GM19099 (cell line): ENCODE results near the gene C14orf132.

Experiments used
- POLR2A ChIP-seq: IDR thresholded peaks from 3 replicates; pipeline ENCODE4 v1.6.1; 2011; ENCODE audit warnings: low read depth; ENCODE audit not compliant: insufficient read length; ENCODE audit errors: extremely low read depth

Gene C14orf132

DNA sequence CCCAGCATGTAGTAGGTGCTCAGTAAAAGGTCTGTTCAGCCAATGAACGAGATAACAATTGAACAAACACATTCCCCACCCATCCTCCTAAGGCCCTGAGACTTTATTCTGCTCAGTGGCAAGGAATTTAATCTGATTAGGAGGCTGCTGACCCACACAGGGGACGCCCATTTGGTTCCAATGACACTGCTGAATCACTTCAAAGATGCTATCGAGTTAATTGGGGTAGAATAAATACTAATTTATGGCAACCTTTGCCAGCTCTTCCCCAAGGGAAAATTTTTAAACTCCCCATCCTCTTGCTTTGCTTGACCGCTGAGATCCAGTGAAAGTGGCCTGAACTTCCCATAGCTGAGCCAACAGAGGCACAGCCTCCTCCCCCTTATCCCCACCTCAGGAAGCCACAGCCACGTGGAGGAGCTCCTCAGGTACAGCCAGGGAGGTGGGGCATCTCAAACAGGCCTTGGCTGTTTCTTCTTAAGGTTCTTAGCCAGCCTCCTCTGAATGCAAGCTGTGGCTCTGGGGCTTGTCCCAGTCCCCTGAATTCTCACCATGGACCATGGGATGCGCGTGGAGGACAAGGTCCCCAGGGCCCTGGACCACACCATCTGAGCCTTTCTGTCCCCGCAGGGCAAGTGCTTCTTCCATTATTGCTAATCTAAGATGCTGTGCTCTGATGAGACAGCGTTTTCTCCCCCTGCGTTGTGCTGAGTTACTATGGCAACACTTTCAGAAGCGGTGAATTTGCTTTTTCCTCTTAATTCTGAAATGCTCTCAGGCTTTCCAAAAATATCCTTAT is 26.7 kb downstream of the C14orf132 start:
- TF ChIP-seq POLR2A = no peak

- TF ChIP-seq POLR2A = no peak
Observed at GRCh38 chr14:96066976-96067375, 27.8 kb downstream of the C14orf132 start.

DNA sequence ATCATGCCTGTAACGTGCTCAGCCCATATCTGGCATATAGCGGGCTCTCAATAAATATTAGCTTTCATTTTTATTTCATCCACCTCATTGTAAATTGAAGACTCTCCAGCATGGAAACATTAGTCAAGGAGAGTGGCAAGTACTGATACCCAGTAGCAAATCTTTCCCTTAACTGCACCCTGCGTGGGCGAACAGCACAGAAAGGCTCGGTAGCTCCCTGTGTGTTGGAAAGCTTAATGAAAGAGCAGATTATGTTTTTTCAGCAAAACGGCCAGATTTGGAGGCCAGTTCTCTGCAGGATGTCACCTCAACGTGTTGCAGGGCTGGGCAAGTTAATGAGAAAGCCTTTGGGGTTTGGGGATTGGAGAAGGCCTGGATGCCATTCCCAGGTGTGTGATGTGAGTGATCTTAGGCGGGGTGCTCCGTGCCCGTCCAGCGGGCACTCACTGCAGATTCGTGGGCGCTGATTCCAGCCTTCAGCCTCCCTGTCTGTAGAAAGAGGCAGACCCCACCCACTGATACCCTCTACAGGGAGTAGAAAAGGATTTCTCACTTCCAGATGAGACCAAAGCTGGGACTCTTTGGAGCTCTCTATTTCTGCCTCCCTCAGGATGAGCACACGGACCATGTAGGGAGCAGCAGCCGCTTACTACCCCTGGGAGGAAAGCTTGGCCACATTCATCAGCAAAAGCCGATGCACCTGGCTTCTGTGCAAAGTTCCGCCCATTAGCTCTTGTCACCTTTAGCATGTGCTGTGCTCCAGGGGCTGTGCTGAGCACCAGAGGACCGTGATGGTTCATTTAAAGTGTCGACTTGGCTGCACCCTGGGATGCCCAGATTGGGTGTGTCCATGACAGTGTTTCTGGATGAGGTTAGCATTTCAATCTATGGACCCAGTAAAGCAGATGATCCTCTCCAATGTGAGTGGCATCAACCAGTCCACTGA is 29.1 kb downstream of the C14orf132 start:
- no peak for TF ChIP-seq POLR2A

GRCh38 chr14:96069421-96069820 is 30.3 kb downstream of the C14orf132 start:
- TF ChIP-seq POLR2A = no peak

DNA sequence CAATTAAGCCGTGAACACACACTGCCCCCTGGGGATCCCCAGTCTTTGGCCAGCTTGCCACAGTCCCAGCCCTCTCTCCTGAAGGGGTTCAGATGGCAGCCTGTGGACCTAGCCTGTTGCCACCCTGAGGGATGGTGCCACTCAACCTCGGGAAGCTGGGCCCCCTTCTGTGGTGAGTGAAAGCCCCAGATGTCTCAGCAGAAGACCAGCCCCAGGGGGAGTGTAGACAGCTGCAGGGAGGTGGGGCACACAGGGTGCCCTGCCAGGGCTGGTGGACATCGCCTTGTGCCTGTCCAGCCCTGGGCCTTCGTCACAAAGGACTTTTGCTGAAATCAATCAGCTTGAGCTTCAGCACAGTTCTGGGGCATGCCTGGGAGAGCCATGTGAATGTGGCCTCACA is 32.4 kb downstream of the C14orf132 start:
- no peak for TF ChIP-seq POLR2A

DNA sequence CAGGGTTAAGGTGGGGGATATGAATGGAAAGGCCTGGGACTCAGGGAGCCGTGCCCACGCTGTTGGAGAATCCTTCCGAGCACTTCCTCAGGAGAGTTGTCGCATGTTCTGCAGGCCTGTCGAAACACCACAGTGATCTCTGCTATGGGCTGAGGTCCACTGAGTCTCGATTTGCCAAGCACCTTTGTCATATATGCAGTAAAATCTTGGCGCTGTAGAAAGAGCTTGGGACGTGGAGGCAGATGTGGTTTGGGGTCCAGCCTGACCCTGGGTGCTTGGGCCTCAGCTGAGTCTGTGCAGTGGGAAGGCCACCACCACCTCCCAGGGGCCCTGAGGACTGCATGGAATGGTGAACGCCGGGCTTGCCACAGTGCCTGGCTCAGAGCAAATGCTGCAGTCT is 32.9 kb downstream of the C14orf132 start:
- TF ChIP-seq POLR2A = no peak

- TF ChIP-seq POLR2A = no peak
Observed at GRCh38 chr14:96072746-96073145, 33.6 kb downstream of the C14orf132 start.

- no peak for TF ChIP-seq POLR2A
Observed at GRCh38 chr14:96077983-96078624, 38.9 kb downstream of the C14orf132 start.

DNA sequence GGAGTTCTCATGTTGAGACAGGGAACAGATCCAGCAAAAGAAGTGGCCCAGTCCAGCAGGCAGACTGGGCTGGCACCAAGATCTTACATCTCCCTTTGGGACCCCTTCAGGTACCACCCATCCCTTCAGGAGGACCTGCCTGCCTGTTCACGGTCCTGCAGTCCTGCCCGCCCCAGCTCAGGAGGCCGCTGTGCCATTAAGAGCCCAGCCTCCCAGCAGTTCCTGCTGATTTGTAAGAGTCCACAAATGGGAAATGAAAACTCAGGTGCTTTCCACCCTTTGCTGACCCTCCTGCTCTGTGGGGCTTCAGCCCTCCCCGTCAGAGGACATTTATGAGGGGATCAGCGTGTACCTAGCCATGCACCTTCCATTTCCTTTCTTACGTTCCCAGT is 39.5 kb downstream of the C14orf132 start:
- TF ChIP-seq POLR2A = no peak

DNA sequence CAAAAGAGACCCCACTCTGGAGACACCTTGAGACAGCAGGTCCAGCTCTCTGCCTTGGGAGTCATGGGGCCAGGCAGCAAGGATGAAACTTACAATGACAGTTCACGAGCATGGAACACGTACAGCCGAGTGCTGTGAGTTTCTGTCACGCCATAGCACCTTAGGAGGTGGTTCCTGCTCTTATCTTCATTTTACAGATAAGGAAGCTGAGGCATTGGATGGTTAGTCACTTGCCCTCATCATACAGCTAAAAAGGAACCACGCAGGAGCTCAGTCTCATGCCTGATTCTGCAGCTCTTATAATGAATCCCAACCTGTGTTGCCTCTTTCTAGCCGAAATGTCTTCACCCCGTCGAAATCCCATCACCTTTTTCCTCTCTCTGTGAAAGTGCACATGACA is 39.9 kb downstream of the C14orf132 start:
- TF ChIP-seq POLR2A = no peak

DNA sequence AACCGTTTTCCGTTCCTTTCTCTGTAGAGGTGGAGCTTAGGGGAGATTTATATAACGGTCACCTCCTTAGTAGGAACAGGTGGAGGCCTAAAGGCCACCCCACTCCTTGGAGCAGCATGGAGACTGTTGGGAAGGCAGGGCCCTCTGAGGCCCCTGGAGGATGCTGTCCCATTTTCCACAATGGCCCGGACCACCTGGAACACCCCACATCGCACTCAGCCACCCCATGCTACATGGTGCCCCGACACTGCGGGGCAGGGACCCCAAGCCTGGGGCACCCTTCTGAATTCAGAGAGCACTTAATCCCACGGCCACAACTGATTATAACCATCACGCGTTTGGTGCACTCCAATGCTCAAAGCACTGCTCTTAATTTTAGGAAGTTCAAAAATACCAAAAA is 41.4 kb downstream of the C14orf132 start:
- no peak for TF ChIP-seq POLR2A

DNA sequence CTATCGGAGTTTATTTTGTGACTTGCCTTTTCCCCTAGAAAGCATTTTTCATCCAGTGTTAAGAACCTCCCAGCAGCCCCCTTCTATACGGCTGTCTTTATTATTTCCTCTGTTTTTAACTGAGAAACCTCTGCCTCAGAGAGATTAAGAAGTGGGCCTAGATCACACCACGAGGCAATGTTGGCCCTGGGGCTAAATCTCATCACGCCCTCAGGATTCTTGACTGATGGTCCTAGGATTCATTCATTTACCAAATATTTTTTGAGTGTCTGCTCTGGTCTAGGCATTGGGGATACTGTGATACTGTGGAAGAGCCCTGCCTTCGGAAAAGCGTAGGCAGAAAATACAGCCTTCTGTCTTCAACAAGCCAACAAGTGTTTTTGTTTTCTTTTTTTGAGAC is 42.1 kb downstream of the C14orf132 start:
- TF ChIP-seq POLR2A = no peak

GRCh38 chr14:96081767-96082400 is 42.7 kb downstream of the C14orf132 start:
- no peak for TF ChIP-seq POLR2A

- no peak for TF ChIP-seq POLR2A
Observed at GRCh38 chr14:96082420-96083300, 43.5 kb downstream of the C14orf132 start.
